ENCODE results near the gene DNM2.
"Not testable (repeated sequence)": the region's sequence is repeated elsewhere in the genome, so short reads cannot be mapped to it uniquely, and the experiment has no call there.

DNM2 gene

DNA sequence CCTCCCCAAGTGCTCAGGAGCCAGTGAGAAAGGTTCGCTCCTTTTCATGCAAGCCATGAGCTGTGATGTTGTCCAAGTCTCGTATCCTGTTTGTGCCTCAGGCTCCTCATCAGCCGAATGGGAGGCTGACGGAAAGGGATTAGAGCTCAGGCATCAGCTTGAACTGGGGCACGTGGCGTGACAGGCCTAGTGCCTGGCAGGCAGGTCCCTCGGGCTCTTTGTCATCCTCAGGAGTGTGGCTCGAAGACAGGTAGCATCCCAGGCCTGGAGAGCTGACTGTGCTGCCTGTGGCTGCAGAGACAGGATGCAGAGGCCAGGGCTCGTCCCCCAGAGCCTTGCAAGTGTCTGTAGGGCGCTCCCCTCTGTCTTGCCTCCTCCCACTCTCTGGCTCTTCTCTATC, 38.5 kb downstream of the DNM2 start:
- DNase-seq: no peak

DNA sequence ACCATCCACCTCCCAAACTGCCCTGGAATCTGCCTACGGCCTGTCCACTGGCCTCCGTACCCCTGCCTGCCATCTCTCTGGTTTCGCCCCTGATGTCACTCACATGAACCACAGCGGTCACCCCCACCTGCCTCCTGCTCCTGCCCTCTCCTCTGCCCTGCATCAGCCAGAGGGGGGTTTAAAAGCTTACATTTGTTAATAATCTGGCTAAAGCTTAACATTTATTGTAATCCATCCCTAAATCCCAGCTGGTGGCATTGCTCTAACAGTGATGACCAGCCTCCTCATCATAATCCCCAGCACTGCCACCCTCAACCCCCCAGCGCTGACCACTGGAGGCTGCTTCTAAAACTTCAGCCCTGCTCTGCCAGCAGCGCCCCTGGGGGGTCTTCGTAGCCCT, 38.9 kb downstream of the DNM2 start:
- no peak for DNase-seq

DNA sequence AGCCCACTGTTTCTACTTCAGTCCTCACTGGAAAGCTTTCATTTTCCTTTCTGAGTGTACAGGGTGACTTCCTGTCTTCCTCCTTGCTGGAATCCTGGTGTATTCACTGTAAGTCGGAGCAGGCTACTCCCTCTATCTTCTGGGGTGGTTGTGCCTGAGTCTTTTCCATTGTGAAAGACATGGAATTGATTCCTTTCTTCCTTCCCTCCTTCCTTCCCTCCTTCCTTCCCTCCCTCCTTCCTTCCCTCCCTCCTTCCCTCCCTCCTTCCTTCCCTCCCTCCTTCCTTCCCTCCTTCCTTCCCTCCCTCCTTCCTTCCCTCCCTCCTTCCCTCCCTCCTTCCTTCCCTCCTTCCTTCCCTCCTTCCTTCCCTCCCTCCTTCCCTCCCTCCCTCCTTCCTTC, 40.2 kb downstream of the DNM2 start:
- not testable (repeated sequence) for DNase-seq

DNA sequence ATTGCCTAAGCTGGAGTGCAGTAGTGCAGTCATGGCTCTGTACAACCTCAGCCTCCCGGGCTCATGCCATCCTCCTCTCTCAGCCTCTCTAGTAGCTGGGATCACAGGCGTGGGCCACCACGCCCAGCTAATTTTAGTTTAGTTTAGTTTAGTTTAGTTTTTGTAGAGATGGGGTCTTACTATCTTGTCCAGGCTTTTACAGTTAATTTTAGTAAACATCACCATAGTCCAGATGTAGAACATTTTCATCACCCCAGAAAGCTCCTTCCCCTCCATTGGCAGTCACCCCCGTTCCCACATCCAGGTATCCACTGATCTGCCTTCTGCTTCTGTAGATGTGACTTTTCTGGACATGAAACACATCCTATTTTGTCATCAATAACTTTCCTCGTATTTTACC, 41.1 kb downstream of the DNM2 start:
- DNase-seq: no peak

- DNase-seq: no peak
These were observed 42.5 kb downstream of the DNM2 start for GRCh38 chr19:10760273-10760944.

DNA sequence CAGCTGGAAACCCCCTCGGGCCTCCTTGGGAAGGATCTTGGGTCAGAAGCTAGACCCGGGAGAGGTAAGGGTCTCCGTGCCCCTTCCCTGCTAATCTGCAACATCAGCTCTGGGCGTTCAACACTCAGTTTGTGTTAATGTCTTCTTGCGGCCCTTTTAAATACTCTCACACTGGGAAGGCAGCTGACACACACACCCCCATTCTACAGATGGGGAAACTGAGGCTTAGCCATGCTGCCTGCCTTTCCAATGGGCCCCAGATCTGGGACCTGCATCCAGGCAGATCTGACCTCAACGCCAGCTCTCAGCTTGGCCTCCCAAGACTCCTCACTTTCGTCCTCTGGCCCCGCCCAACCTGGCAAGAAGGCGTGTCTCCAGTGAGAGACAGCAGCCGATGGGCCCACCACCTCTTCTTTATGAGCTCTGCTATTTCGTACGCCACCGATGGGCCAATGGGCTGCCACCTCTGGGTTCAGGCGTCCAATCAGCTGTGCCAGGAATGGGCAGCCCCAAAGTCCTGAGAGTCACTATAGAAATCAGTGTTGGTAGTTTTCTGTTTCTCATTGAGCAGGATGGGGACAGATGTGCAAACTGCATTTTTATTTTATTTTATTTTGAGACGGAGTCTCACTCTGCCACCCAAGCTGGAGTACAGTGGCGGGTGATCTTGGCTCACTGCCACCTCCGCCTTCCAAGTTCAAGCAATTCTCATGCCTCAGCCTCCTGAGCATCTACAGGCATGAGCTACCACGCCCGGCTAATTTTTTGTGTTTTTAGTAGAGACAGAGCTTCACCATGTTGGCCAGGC, 43.8 kb downstream of the DNM2 start:
- no peak for DNase-seq

- DNase-seq: no peak
These were observed 44.8 kb downstream of the DNM2 start for GRCh38 chr19:10762656-10763055.

DNA sequence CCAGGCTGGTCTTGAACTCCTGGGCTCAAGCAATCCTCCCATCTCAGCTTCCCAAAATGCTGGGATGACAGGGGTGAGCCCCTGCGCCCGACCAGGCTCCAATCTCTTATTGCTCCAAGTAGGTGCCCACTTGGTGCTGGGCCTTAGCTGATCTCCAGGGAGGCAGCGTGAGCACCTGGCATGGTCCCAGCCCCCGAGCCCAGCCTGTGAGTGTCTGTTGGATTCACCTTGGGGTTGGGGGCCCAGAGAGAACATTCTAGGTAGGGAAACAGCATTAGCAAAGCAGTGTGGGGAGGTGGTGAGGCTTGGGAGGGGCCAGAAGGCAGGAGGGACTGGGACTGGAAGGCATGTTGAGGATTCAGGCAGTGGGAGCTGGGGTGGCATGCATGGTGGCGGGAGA, 45.5 kb downstream of the DNM2 start:
- no peak for DNase-seq

DNA sequence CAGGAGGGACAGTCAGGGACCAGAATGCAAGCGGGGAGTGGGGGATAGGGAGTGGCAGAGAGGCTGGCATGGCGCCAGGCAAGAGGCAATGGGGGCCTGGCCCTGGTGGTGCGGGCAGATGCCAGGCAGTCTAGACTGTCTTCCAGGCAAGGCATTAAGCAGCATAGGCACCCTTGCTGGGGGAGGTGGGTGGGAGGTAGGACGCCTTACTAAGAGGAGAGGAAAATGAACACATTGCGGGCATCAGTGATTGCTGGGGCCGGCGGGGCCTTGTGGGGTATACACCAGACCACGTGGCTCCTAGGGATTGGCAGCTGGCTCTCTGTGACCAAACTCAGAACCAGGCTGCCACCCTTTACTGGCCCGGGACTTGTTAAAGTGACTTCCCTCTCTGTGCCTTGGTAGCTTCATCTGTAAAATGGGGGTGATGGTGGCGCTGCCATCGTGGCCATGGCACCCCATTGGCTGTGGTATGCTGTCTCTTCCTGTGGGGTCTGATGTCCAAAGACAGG, 46.0 kb downstream of the DNM2 start:
- no peak for DNase-seq

DNA sequence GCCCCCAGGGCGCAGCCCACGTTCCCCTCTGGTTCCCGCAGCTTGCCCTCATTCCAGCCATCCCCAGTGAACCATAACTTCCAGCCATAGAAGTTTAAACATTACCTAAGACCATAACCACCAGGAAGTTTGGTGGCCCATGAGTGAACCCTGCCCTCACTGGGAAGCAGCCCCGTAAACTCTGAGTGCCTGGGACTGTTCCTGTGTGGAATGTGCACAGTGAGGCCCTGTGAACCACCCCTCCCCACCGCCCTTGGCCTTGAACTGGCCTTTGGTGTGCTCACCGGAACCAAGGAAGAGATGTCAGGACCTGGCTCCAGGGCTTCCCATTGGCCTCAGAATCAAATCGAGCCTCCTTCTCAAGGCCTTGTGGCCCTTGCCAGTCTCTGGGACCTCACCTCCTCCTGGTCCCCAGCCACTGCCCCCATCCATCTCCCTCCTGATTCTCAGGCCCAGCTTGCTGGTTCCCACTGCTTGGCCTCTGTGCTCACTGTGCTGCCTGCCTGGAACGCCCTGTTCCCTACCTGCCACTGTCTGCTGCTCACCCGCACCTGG, 46.5 kb downstream of the DNM2 start:
- no peak for DNase-seq

- DNase-seq: no peak
These were observed 48.3 kb downstream of the DNM2 start for GRCh38 chr19:10766049-10766623.

- no peak for DNase-seq
These were observed 48.9 kb downstream of the DNM2 start for GRCh38 chr19:10766671-10767201.

GRCh38 chr19:10767726-10768125, 49.8 kb downstream of the DNM2 start:
- no peak for DNase-seq

DNA sequence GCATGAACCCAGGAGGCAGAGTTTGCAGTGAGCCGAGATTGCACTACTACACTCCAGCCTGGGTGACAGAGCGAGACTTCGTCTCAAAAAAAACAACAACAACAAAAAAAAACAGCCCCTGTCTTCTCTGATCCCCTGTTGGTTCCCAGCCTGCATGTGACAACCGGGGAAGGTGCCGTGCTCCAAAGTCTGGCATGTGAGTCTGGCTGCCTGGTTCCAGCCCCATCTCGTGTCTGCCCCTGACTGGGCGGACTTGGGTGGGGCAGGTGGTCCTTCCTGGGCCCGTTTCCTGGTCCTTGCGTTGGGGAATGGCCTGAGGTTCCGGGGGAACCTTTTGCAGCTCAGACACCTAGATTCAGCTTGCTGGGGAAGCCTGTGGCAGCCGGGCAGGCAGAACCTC, 50.5 kb downstream of the DNM2 start:
- no peak for DNase-seq

DNA sequence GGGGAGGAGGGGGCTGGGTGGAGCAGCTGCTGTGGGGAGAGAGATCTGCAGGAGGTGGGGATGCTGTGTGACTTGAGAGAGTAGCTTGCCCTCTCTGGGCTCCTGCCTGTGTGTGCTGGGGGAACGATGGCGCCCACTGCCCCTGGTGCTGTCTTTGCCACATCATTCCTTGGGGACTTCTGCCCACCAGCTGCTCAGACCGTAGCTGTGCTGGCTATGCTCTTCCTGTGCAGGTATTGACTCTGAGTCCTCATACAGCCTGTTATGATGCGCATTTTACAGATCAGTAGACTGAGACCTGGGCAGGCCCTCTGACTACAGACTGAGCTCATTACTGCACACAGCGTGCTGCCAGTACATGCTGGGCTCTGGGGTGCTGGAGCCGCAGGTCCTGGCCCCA, 51.1 kb downstream of the DNM2 start:
- no peak for DNase-seq

DNA sequence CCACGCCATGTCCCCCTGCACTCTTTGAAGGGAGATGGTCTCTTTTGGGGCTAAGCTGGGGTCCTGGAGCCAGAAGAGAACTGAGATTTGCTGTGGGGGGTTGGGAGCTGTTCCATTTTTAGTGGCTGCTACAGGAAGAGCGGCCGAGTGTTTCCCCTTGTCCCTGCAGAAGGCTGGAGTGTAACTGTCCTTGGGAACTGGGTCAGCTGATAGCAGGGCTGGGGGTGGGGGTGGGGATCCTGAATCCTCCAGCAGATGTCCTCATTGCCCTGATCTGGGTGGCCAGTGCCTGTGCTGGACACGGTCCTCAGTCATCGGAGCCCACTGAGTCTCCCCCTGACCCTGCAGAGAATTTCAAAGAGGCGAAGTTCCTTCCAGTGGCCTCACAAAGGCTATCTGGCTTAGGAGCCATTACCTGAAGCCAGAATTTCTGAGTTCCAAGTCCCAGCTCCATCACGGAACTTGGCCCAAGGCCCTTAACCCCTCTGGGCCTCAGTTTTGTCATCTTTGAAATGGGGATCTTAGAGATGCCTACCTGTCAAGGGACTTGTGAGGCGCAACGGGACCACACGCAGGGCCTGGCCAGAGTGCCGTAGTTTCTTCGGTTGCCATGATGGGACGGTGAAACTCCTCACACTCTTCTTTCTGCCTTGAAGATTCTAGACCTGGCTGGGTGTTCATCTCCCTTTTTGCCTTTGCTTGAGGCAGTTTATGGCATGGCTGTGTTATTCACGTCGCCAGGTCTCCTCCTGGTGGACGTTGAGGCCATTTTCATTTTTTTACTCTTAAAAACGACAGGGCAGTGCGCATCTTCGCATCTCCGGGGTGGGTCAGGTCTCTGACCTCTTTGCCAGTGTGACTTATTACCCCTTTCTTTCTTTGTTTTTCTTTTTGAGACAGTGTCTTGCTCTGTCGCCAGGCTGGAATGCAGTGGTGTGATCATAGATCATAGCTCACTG, 51.9 kb downstream of the DNM2 start:
- DNase-seq: no peak

DNA sequence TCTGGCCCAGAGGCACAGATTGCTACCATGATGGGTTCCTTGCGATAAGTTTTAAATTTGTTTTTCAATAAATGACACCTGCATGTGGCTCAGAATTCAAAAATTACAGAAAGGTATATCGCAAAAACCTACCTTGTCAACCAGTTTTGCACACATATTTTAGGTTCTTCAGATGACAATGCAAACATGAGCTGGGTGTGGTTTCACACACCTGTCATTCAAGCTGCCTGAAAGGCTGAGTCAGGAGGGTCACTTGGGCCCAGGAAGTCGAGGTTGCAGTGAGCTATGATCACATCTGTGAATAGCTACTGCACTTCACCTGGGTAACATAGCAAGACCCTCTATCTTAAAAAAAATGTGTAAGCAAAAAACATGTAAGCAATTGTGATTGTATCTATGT, 56.1 kb downstream of the DNM2 start:
- no peak for DNase-seq

- DNase-seq: no peak
These were observed 57.0 kb downstream of the DNM2 start for GRCh38 chr19:10774893-10775292.

GRCh38 chr19:10776900-10777650, 59.2 kb downstream of the DNM2 start:
- DNase-seq: no peak

DNA sequence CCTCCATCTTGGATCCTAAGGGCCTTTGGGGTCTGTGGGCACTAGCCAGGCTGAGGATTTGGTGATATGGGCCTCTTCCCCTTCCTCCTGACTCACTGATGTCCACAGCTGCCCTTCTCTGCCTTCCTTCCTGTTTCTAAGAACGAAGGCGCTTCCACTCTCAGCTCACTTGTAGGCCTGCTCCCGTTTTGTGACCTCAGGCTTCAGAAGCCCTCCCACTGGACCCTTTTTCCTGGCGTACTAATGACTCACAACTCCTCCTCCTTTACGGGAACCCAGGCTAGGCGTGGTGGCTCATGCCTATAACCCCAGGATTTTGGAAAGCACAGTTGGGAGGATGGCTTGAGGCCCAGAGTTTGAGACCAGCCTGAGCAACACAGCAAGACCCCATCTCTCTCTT, 62.5 kb downstream of the DNM2 start:
- no peak for DNase-seq

DNA sequence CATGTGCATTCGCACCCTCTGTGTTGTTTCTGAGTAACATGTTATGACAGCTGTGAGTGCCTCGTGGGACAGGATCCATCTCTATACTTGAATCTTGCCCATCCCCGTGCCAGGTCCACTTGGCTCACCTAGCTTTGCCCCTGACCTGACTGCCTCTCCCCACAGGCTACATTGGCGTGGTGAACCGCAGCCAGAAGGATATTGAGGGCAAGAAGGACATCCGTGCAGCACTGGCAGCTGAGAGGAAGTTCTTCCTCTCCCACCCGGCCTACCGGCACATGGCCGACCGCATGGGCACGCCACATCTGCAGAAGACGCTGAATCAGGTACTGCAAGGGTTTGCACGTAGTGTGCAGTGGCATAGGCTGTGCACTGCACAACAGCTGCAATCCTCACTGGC, 64.9 kb downstream of the DNM2 start:
- DNase-seq: no peak

GRCh38 chr19:10784257-10784656, 66.4 kb downstream of the DNM2 start:
- DNase-seq: no peak
